Skeletal muscle satellite cell (primary cell): Measurements from ENCODE around the gene NAT9.

ENCODE experiments used
- H3K27me3 ChIP-seq: 2 replicates; pipeline ENCODE4 v1.7.0; 2013; ENCODE audit warnings: low read length; ENCODE audit not compliant: control insufficient read depth, insufficient read depth
- H3K36me3 ChIP-seq: 2 replicates; pipeline ENCODE4 v1.7.0; 2013; ENCODE audit warnings: mild to moderate bottlenecking, control low read depth, low read length; ENCODE audit not compliant: insufficient read depth
- H3K4me1 ChIP-seq: 2 replicates; pipeline ENCODE4 v1.7.0; 2013; ENCODE audit warnings: low read length; ENCODE audit not compliant: control insufficient read depth, insufficient read depth
- H3K4me2 ChIP-seq: 2 replicates; pipeline ENCODE4 v1.7.0; 2013; ENCODE audit warnings: mild to moderate bottlenecking, low read length
- H3K4me3 ChIP-seq: 2 replicates; pipeline ENCODE4 v1.7.0; 2013; ENCODE audit warnings: low read length
- H3K9ac ChIP-seq: 2 replicates; pipeline ENCODE4 v1.7.0; 2013; ENCODE audit warnings: mild to moderate bottlenecking, low read depth, low read length, moderate library complexity
- H3K9me3 ChIP-seq: replicated peaks from 2 replicates; pipeline ENCODE4 v1.7.0; 2013; ENCODE audit warnings: mild to moderate bottlenecking, control low read depth, low read length

Gene NAT9

GRCh38 chr17:74786431-74787055, 10.4 kb upstream of the NAT9 start:
- no peaks in the 10 kb centered on the region for H3K9me3 ChIP-seq
- no peaks in the 10 kb centered on the region for H3K4me1 ChIP-seq
- H3K36me3 ChIP-seq: peaks cover 25% of the 10 kb centered on the region
- no peak overlapping the region for H3K4me2 ChIP-seq
- H3K4me3 ChIP-seq: no peak overlapping the region
- no peak overlapping the region for H3K9ac ChIP-seq
- H3K27me3 ChIP-seq: no peaks in the 10 kb centered on the region

GRCh38 chr17:74785981-74786360, 9.8 kb upstream of the NAT9 start:
- no peaks in the 10 kb centered on the region for H3K4me1 ChIP-seq
- H3K36me3 ChIP-seq: peaks cover 28% of the 10 kb centered on the region

GRCh38 chr17:74785096-74785980, 9.2 kb upstream of the NAT9 start:
- Histone ChIP-seq H3K9ac (no peak overlapping the region), H3K4me1 (no peaks in the 10 kb centered on the region), H3K4me3 (no peak overlapping the region), H3K4me2 (no peak overlapping the region), H3K9me3 (no peaks in the 10 kb centered on the region), H3K36me3 (peaks cover 29% of the 10 kb centered on the region), H3K27me3 (no peaks in the 10 kb centered on the region)

More at GRCh38 chr17:74785981-74786360, 9.8 kb upstream of the NAT9 start:
- Histone ChIP-seq H3K9me3 (no peaks in the 10 kb centered on the region), H3K27me3 (no peaks in the 10 kb centered on the region), H3K4me2 (no peak overlapping the region), H3K4me3 (no peak overlapping the region), H3K9ac (no peak overlapping the region)

- Histone ChIP-seq H3K4me3 (no peak overlapping the region), H3K27me3 (no peaks in the 10 kb centered on the region), H3K9me3 (no peaks in the 10 kb centered on the region), H3K9ac (no peak overlapping the region), H3K4me2 (no peak overlapping the region), H3K4me1 (no peaks in the 10 kb centered on the region), H3K36me3 (peaks cover 33% of the 10 kb centered on the region)
These were observed 8.1 kb upstream of the NAT9 start for GRCh38 chr17:74784125-74784810.

GRCh38 chr17:74782571-74782970, 6.4 kb upstream of the NAT9 start:
- Histone ChIP-seq H3K4me3 (no peak overlapping the region), H3K36me3 (peaks cover 33% of the 10 kb centered on the region), H3K9ac (no peak overlapping the region), H3K4me1 (no peaks in the 10 kb centered on the region), H3K27me3 (no peaks in the 10 kb centered on the region), H3K9me3 (no peaks in the 10 kb centered on the region), H3K4me2 (no peak overlapping the region)

GRCh38 chr17:74780443-74781238, 4.5 kb upstream of the NAT9 start:
- no peaks in the 10 kb centered on the region for H3K9me3 ChIP-seq
- H3K27me3 ChIP-seq: no peaks in the 10 kb centered on the region
- no peak overlapping the region for H3K4me3 ChIP-seq
- peaks cover 27% of the 10 kb centered on the region for H3K36me3 ChIP-seq
- H3K4me1 ChIP-seq: peaks cover 7% of the 10 kb centered on the region
- no peak overlapping the region for H3K9ac ChIP-seq
- no peak overlapping the region for H3K4me2 ChIP-seq

GRCh38 chr17:74779948-74780400, 3.8 kb upstream of the NAT9 start:
- no peak overlapping the region for H3K4me3 ChIP-seq
- H3K9ac ChIP-seq: no peak overlapping the region

GRCh38 chr17:74779501-74779900, 3.4 kb upstream of the NAT9 start:
- peaks cover 12% of the 10 kb centered on the region for H3K4me1 ChIP-seq
- no peaks in the 10 kb centered on the region for H3K27me3 ChIP-seq
- H3K4me3 ChIP-seq: no peak overlapping the region
- H3K36me3 ChIP-seq: peaks cover 19% of the 10 kb centered on the region
- no peaks in the 10 kb centered on the region for H3K9me3 ChIP-seq
- H3K9ac ChIP-seq: no peak overlapping the region
- H3K4me2 ChIP-seq: no peak overlapping the region

More at GRCh38 chr17:74779948-74780400, 3.8 kb upstream of the NAT9 start:
- Histone ChIP-seq H3K4me2 (no peak overlapping the region), H3K9me3 (no peaks in the 10 kb centered on the region), H3K36me3 (peaks cover 21% of the 10 kb centered on the region), H3K27me3 (no peaks in the 10 kb centered on the region), H3K4me1 (peaks cover 12% of the 10 kb centered on the region)

- Histone ChIP-seq H3K9ac (no peak overlapping the region), H3K9me3 (no peaks in the 10 kb centered on the region), H3K27me3 (no peaks in the 10 kb centered on the region), H3K4me2 (no peak overlapping the region), H3K4me1 (peaks cover 16% of the 10 kb centered on the region), H3K36me3 (peaks cover 19% of the 10 kb centered on the region), H3K4me3 (no peak overlapping the region)
These were observed 2.8 kb upstream of the NAT9 start for GRCh38 chr17:74778960-74779359.

- Histone ChIP-seq H3K27me3 (no peaks in the 10 kb centered on the region), H3K36me3 (peaks cover 27% of the 10 kb centered on the region), H3K4me3 (no peak overlapping the region), H3K4me2 (no peak overlapping the region), H3K9ac (no peak overlapping the region), H3K9me3 (no peaks in the 10 kb centered on the region), H3K4me1 (peaks cover 26% of the 10 kb centered on the region)
These were observed 1.9 kb upstream of the NAT9 start for GRCh38 chr17:74777901-74778515.
